HUES6 (cell line): ENCODE data around the gene KIAA1958.

ENCODE experiments used
- H3K27ac ChIP-seq: 2 replicates; pipeline ENCODE4 v1.7.0; 2013; ENCODE audit warnings: low read depth, mild to moderate bottlenecking, low read length, inconsistent platforms
- H3K27me3 ChIP-seq: 2 replicates; pipeline ENCODE4 v1.6.1; 2013; ENCODE audit warnings: low read length; ENCODE audit not compliant: control insufficient read depth, insufficient read depth
- H3K36me3 ChIP-seq: 2 replicates; pipeline ENCODE4 v1.6.1; 2013; ENCODE audit warnings: low read length; ENCODE audit not compliant: control insufficient read depth, insufficient read depth
- H3K4me1 ChIP-seq: 2 replicates; pipeline ENCODE4 v1.6.1; 2013; ENCODE audit warnings: low read length; ENCODE audit not compliant: control insufficient read depth, insufficient read depth
- H3K4me3 ChIP-seq: 2 replicates; pipeline ENCODE4 v1.5.1; 2013; ENCODE audit warnings: low read depth, low read length
- H3K9ac ChIP-seq: one replicate; pipeline ENCODE4 v1.6.1; 2013; ENCODE audit warnings: mild to moderate bottlenecking, low read length
- H3K9me3 ChIP-seq: 2 replicates; pipeline ENCODE4 v1.6.1; 2013; ENCODE audit warnings: low read depth, low read length; ENCODE audit not compliant: control insufficient read depth, insufficient read depth

KIAA1958 gene

GRCh38 chr9:112462855-112463254, 23.8 kb upstream of the KIAA1958 start:
- Histone ChIP-seq H3K27ac (no peak overlapping the region), H3K9me3 (peaks cover 10% of the 10 kb centered on the region; the same call in 1 of the 2 replicates), H3K9ac (no peak overlapping the region), H3K36me3 (peaks cover 33% of the 10 kb centered on the region), H3K4me1 (no peaks in the 10 kb centered on the region), H3K27me3 (no peaks in the 10 kb centered on the region), H3K4me3 (no peak overlapping the region)

- no peaks in the 10 kb centered on the region for H3K4me1 ChIP-seq
- H3K4me3 ChIP-seq, result no peak overlapping the region
- H3K9ac ChIP-seq, result no peak overlapping the region
- H3K27ac ChIP-seq, result no peak overlapping the region
- H3K9me3 ChIP-seq, result peaks cover 10% of the 10 kb centered on the region; the same call in 1 of the 2 replicates
- H3K36me3 ChIP-seq, result peaks cover 16% of the 10 kb centered on the region
- no peaks in the 10 kb centered on the region for H3K27me3 ChIP-seq
These were observed 21.3 kb upstream of the KIAA1958 start for GRCh38 chr9:112465352-112465751.

- no peak overlapping the region for H3K4me3 ChIP-seq
- H3K27ac ChIP-seq, result 0 out of 2 replicates have a peak overlapping the region, but pooled peaks have one; percentile 14
- no peaks in the 10 kb centered on the region for H3K27me3 ChIP-seq
- peaks cover 6% of the 10 kb centered on the region; the same call in 1 of the 2 replicates for H3K9me3 ChIP-seq
- H3K9ac ChIP-seq, result no peak overlapping the region
- peaks cover 9% of the 10 kb centered on the region; the same call in 1 of the 2 replicates for H3K36me3 ChIP-seq
- H3K4me1 ChIP-seq, result peaks cover 9% of the 10 kb centered on the region; the same call in 1 of the 2 replicates
These were observed 13.6 kb upstream of the KIAA1958 start for GRCh38 chr9:112472996-112473395.

GRCh38 chr9:112473986-112474385, 12.6 kb upstream of the KIAA1958 start:
- no peak overlapping the region for H3K4me3 ChIP-seq
- H3K36me3 ChIP-seq, result peaks cover 9% of the 10 kb centered on the region; the same call in 1 of the 2 replicates
- no peak overlapping the region for H3K9ac ChIP-seq
- H3K27ac ChIP-seq, result no peak overlapping the region
- H3K4me1 ChIP-seq, result peaks cover 9% of the 10 kb centered on the region; the same call in 1 of the 2 replicates
- peaks cover 6% of the 10 kb centered on the region; the same call in 1 of the 2 replicates for H3K9me3 ChIP-seq
- H3K27me3 ChIP-seq, result no peaks in the 10 kb centered on the region

- Histone ChIP-seq H3K27ac (no peak overlapping the region), H3K9me3 (peaks cover 6% of the 10 kb centered on the region; the same call in 1 of the 2 replicates), H3K9ac (no peak overlapping the region), H3K36me3 (peaks cover 9% of the 10 kb centered on the region; the same call in 1 of the 2 replicates), H3K4me1 (peaks cover 9% of the 10 kb centered on the region; the same call in 1 of the 2 replicates), H3K27me3 (no peaks in the 10 kb centered on the region), H3K4me3 (no peak overlapping the region)
These were observed 11.3 kb upstream of the KIAA1958 start for GRCh38 chr9:112475318-112475717.

GRCh38 chr9:112477330-112477729, 9.3 kb upstream of the KIAA1958 start:
- Histone ChIP-seq H3K27ac (no peak overlapping the region), H3K27me3 (no peaks in the 10 kb centered on the region), H3K4me3 (no peak overlapping the region), H3K36me3 (peaks cover 9% of the 10 kb centered on the region; the same call in 1 of the 2 replicates), H3K9ac (no peak overlapping the region), H3K9me3 (peaks cover 6% of the 10 kb centered on the region; the same call in 1 of the 2 replicates), H3K4me1 (peaks cover 6% of the 10 kb centered on the region; the same call in 1 of the 2 replicates)

- Histone ChIP-seq H3K4me1 (no peaks in the 10 kb centered on the region), H3K9ac (no peak overlapping the region), H3K36me3 (peaks cover 9% of the 10 kb centered on the region; the same call in 1 of the 2 replicates), H3K27ac (no peak overlapping the region), H3K27me3 (no peaks in the 10 kb centered on the region), H3K4me3 (no peak overlapping the region), H3K9me3 (peaks cover 6% of the 10 kb centered on the region; the same call in 1 of the 2 replicates)
These were observed 7.4 kb upstream of the KIAA1958 start for GRCh38 chr9:112479221-112479620.

GRCh38 chr9:112484607-112485006, 2.0 kb upstream of the KIAA1958 start:
- no peak overlapping the region for H3K4me3 ChIP-seq
- no peaks in the 10 kb centered on the region for H3K27me3 ChIP-seq
- H3K4me1 ChIP-seq, result peaks cover 15% of the 10 kb centered on the region
- no peak overlapping the region for H3K27ac ChIP-seq
- H3K36me3 ChIP-seq, result no peaks in the 10 kb centered on the region
- no peaks in the 10 kb centered on the region for H3K9me3 ChIP-seq
- H3K9ac ChIP-seq, result no peak overlapping the region

- no peak overlapping the region for H3K9ac ChIP-seq
- H3K4me3 ChIP-seq, result peak overlapping the region; percentile 98
- H3K9me3 ChIP-seq, result no peaks in the 10 kb centered on the region
- no peaks in the 10 kb centered on the region for H3K27me3 ChIP-seq
- H3K36me3 ChIP-seq, result no peaks in the 10 kb centered on the region
- H3K27ac ChIP-seq, result no peak overlapping the region
- H3K4me1 ChIP-seq, result peaks cover 25% of the 10 kb centered on the region
These were observed 1.1 kb upstream of the KIAA1958 start for GRCh38 chr9:112485574-112485973.

- Histone ChIP-seq H3K4me3 (peak overlapping the region; percentile 92), H3K9ac (peak overlapping the region; percentile 82), H3K4me1 (peaks cover 26% of the 10 kb centered on the region), H3K27me3 (no peaks in the 10 kb centered on the region), H3K27ac (peak overlapping the region; percentile 82), H3K9me3 (no peaks in the 10 kb centered on the region), H3K36me3 (peaks cover 1% of the 10 kb centered on the region)
These were observed 576 bp downstream of the KIAA1958 start for GRCh38 chr9:112487008-112487798.

- Histone ChIP-seq H3K27ac (no peak overlapping the region), H3K4me1 (peaks cover 26% of the 10 kb centered on the region), H3K9ac (peak overlapping the region; percentile 82), H3K36me3 (peaks cover 7% of the 10 kb centered on the region), H3K9me3 (no peaks in the 10 kb centered on the region; the same call in 1 of the 2 replicates), H3K27me3 (no peaks in the 10 kb centered on the region), H3K4me3 (peak overlapping the region; percentile 92)
These were observed 1.2 kb downstream of the KIAA1958 start for GRCh38 chr9:112487799-112488340.
